HEK293 (cell line): ENCODE measurements around the gene TMEM178A.

Experiments used
- CTCF ChIA-PET: fragments of 350-600 bp; formaldehyde crosslinking; extraction: SDS; loops from one replicate; lab custom pipeline; 2021; ENCODE audit warnings: antibody characterized with exemption; lab: Yijun Ruan, JAX
- POLR2A ChIA-PET: fragments of 300-600 bp; formaldehyde crosslinking; extraction: SDS; loops from one replicate; lab custom pipeline; 2020; ENCODE audit warnings: antibody characterized with exemption, inconsistent platforms; lab: Yijun Ruan, JAX
- H3K27ac ChIP-seq: fragments of 200-500 bp; sonication (Bioruptor generic); 2 replicates; pipeline ENCODE4 v1.5.1; 2014; ENCODE audit warnings: low read depth, low read length, control low read depth, inconsistent platforms; ENCODE audit errors: extremely low read depth
- H3K36me3 ChIP-seq, 2 experiments: fragments of 200-500 bp in 1 of 2; sonication (Bioruptor generic) in 1 of 2; 1 replicate in 1 of 2; 2 replicates in 1 of 2; pipeline ENCODE4 v1.5.1; 2014 to 2017; ENCODE audit warnings: inconsistent platforms in 2 of 2, low read length in 2 of 2; ENCODE audit not compliant: control insufficient read depth in 2 of 2, insufficient read depth in 1 of 2
- H3K4me1 ChIP-seq: fragments of 200-500 bp; sonication (Bioruptor generic); 2 replicates; pipeline ENCODE4 v1.5.1; 2014; ENCODE audit warnings: mild to moderate bottlenecking, low read length, inconsistent platforms; ENCODE audit not compliant: control insufficient read depth, insufficient read depth
- H3K4me3 ChIP-seq: 2 replicates; pipeline ENCODE4 v1.5.1; 2011; ENCODE audit warnings: low read depth, mild to moderate bottlenecking, control low read depth, low read length, moderate library complexity
- H3K9me3 ChIP-seq: fragments of 200-500 bp; sonication (Bioruptor generic); 2 replicates; pipeline ENCODE4 v1.5.1; 2014; ENCODE audit warnings: low read depth, low read length, inconsistent platforms; ENCODE audit not compliant: control insufficient read depth, insufficient read depth
- BCL6B ChIP-seq: fragments of 450-650 bp; formaldehyde crosslinking; IDR thresholded peaks from 2 replicates; pipeline ENCODE4 v1.5.1; 2017; ENCODE audit warnings: missing biosample characterization, missing genetic modification characterization
- IKZF3 ChIP-seq: fragments of 450-650 bp; IDR thresholded peaks from 2 replicates; pipeline ENCODE4 v1.5.0; 2018; ENCODE audit warnings: missing biosample characterization, mild to moderate bottlenecking, missing genetic modification characterization, moderate library complexity
- ZEB2 ChIP-seq: fragments of 450-650 bp; formaldehyde crosslinking; IDR thresholded peaks from 2 replicates; pipeline ENCODE4 v1.5.1; 2016; ENCODE audit warnings: missing biosample characterization, missing genetic modification characterization
- ZFP3 ChIP-seq: fragments of 450-650 bp; formaldehyde crosslinking; IDR thresholded peaks from 2 replicates; pipeline ENCODE4 v1.5.1; 2016; ENCODE audit warnings: low read depth, missing biosample characterization, missing genetic modification characterization
- ZNF138 ChIP-seq: fragments of 450-650 bp; formaldehyde crosslinking; IDR thresholded peaks from 2 replicates; pipeline ENCODE4 v1.5.1; 2016; ENCODE audit warnings: missing biosample characterization, missing genetic modification characterization, borderline replicate concordance
- ZNF148 ChIP-seq: fragments of 450-650 bp; formaldehyde crosslinking; IDR thresholded peaks from 2 replicates; pipeline ENCODE4 v1.5.0; 2017; ENCODE audit warnings: missing biosample characterization, missing genetic modification characterization, borderline replicate concordance
- ZNF155 ChIP-seq: fragments of 450-650 bp; formaldehyde crosslinking; IDR thresholded peaks from 2 replicates; pipeline ENCODE4 v1.5.1; 2016; ENCODE audit warnings: missing biosample characterization, missing genetic modification characterization
- ZNF175 ChIP-seq: fragments of 450-650 bp; formaldehyde crosslinking; IDR thresholded peaks from 2 replicates; pipeline ENCODE4 v1.5.1; 2016; ENCODE audit warnings: missing biosample characterization, missing genetic modification characterization
- ZNF184 ChIP-seq: fragments of 450-650 bp; IDR thresholded peaks from 2 replicates; pipeline ENCODE4 v1.5.1; 2018; ENCODE audit warnings: missing biosample characterization, mild to moderate bottlenecking, missing genetic modification characterization
- ZNF223 ChIP-seq: fragments of 450-650 bp; formaldehyde crosslinking; IDR thresholded peaks from 2 replicates; pipeline ENCODE4 v1.5.1; 2016; ENCODE audit warnings: missing biosample characterization, missing genetic modification characterization
- ZNF23 ChIP-seq: fragments of 450-650 bp; formaldehyde crosslinking; IDR thresholded peaks from 2 replicates; pipeline ENCODE4 v1.5.1; 2016; ENCODE audit warnings: missing biosample characterization, missing genetic modification characterization, borderline replicate concordance
- ZNF274 ChIP-seq, 2 experiments: fragments of 200-500 bp in 1 of 2; fragments of 450-650 bp in 1 of 2; sonication (Bioruptor generic) in 1 of 2; formaldehyde crosslinking in 1 of 2; IDR thresholded peaks; 2 replicates each; pipeline versions ENCODE4 v1.5.1 to v1.6.1; 2014 to 2016; ENCODE audit warnings: borderline replicate concordance in 1 of 2, inconsistent platforms in 1 of 2, low read length in 1 of 2, missing biosample characterization in 1 of 2, missing genetic modification characterization in 1 of 2
- ZNF302 ChIP-seq: fragments of 450-650 bp; formaldehyde crosslinking; IDR thresholded peaks from 2 replicates; pipeline ENCODE4 v1.5.1; 2016; ENCODE audit warnings: missing biosample characterization, missing genetic modification characterization, low read depth
- ZNF324 ChIP-seq: fragments of 450-650 bp; formaldehyde crosslinking; IDR thresholded peaks from 2 replicates; pipeline ENCODE4 v1.5.1; 2016; ENCODE audit warnings: missing biosample characterization, missing genetic modification characterization
- ZNF404 ChIP-seq: fragments of 450-650 bp; formaldehyde crosslinking; IDR thresholded peaks from 2 replicates; pipeline ENCODE4 v1.5.1; 2017; ENCODE audit warnings: missing biosample characterization, missing genetic modification characterization
- ZNF449 ChIP-seq: fragments of 450-650 bp; formaldehyde crosslinking; IDR thresholded peaks from 2 replicates; pipeline ENCODE4 v1.5.1; 2017; ENCODE audit warnings: missing biosample characterization, mild to moderate bottlenecking, missing genetic modification characterization, moderate library complexity
- ZNF473 ChIP-seq: fragments of 450-650 bp; formaldehyde crosslinking; IDR thresholded peaks from 2 replicates; pipeline ENCODE4 v1.5.1; 2017; ENCODE audit warnings: missing biosample characterization, missing genetic modification characterization
- ZNF501 ChIP-seq: fragments of 450-650 bp; formaldehyde crosslinking; IDR thresholded peaks from 2 replicates; pipeline ENCODE4 v1.5.1; 2016; ENCODE audit warnings: missing biosample characterization, missing genetic modification characterization
- ZNF555 ChIP-seq: fragments of 450-650 bp; formaldehyde crosslinking; conservative IDR thresholded peaks from 2 replicates; pipeline ENCODE4 v1.5.1; 2017; ENCODE audit warnings: missing biosample characterization, mild to moderate bottlenecking, missing genetic modification characterization, inconsistent platforms
- ZNF560 ChIP-seq: fragments of 450-650 bp; formaldehyde crosslinking; IDR thresholded peaks from 2 replicates; pipeline ENCODE4 v1.5.1; 2017; ENCODE audit warnings: missing biosample characterization, missing genetic modification characterization, borderline replicate concordance
- ZNF596 ChIP-seq: fragments of 450-650 bp; IDR thresholded peaks from 2 replicates; pipeline ENCODE4 v1.5.0; 2018; ENCODE audit warnings: missing biosample characterization, mild to moderate bottlenecking, missing genetic modification characterization, moderate library complexity
- ZSCAN30 ChIP-seq: fragments of 450-650 bp; IDR thresholded peaks from 2 replicates; pipeline ENCODE4 v1.5.1; 2018; ENCODE audit warnings: missing biosample characterization, mild to moderate bottlenecking, missing genetic modification characterization, moderate library complexity

TMEM178A gene

GRCh38 chr2:39682066-39682692 is 16.5 kb downstream of the TMEM178A start:
- ChIA-PET POLR2A (no interaction called here), CTCF (interaction anchor here (1.0 kb wide), 1 partner anchor 88 kb away, joined by 4 read pairs; no protein-coding TSS in a partner anchor)

GRCh38 chr2:39683022-39683699 is 17.4 kb downstream of the TMEM178A start:
- Histone ChIP-seq H3K4me3 (no peak overlapping the region), H3K27ac (no peak overlapping the region), H3K4me1 (no peaks in the 10 kb centered on the region), H3K36me3 (no peaks in the 10 kb centered on the region), H3K9me3 (no peaks in the 10 kb centered on the region)
- TF ChIP-seq ZSCAN30 (tag by site-specific recombination) = no peak
- TF ChIP-seq ZNF155 = no peak
- no peak for TF ChIP-seq ZNF274 (IDR thresholded peaks at IDR 0.05; ENCODE audit: low read length)
- no peak for TF ChIP-seq ZNF274 (tag by site-specific recombination; IDR thresholded peaks at IDR 0.05; ENCODE audit: borderline replicate concordance)
- no peak for TF ChIP-seq ZFP3 (tag by site-specific recombination)
- no peak for TF ChIP-seq ZNF302 (tag by site-specific recombination)
- CTCF ChIA-PET = interaction anchor here (0.7 to 1.7 kb wide), 4 partner anchors 13 to 188 kb away, joined by 3 to 4 read pairs (median 4); no protein-coding TSS in a partner anchor
- POLR2A ChIA-PET = no interaction called here

More at GRCh38 chr2:39682066-39682692, 16.5 kb downstream of the TMEM178A start:
- Histone ChIP-seq H3K36me3 (no peaks in the 10 kb centered on the region), H3K27ac (no peak overlapping the region), H3K4me3 (no peak overlapping the region), H3K4me1 (no peaks in the 10 kb centered on the region), H3K9me3 (no peaks in the 10 kb centered on the region)
- TF ChIP-seq ZNF449 (tag by site-specific recombination) (no peak), IKZF3 (tag by site-specific recombination) (no peak), ZEB2 (no peak)

- CTCF ChIA-PET = interaction anchor here (1.7 kb wide), 1 partner anchor 189 kb away, joined by 4 read pairs; no protein-coding TSS in a partner anchor
- TF ChIP-seq ZNF404 (tag by site-specific recombination) = no peak
- TF ChIP-seq ZNF324 = no peak
- no peak for TF ChIP-seq ZNF223 (tag by site-specific recombination)
- no peak for TF ChIP-seq ZNF184 (tag by site-specific recombination)
- TF ChIP-seq ZNF175 = no peak
- TF ChIP-seq ZNF555 (tag by site-specific recombination) = no peak
- TF ChIP-seq ZNF473 (tag by site-specific recombination) = no peak
- TF ChIP-seq ZNF596 = no peak
- TF ChIP-seq ZNF501 = no peak
- no peak for TF ChIP-seq ZNF138 (tag by site-specific recombination)
- TF ChIP-seq ZNF560 (tag by site-specific recombination) = no peak
- TF ChIP-seq BCL6B (tag by site-specific recombination) = no peak
- no peak for TF ChIP-seq ZNF302 (tag by site-specific recombination)
- no peak for TF ChIP-seq ZNF148 (tag by site-specific recombination)
- TF ChIP-seq ZNF23 (tag by site-specific recombination) = no peak
Observed at GRCh38 chr2:39684464-39684863, 18.7 kb downstream of the TMEM178A start.

More at GRCh38 chr2:39684464-39684863, 18.7 kb downstream of the TMEM178A start:
- no peaks in the 10 kb centered on the region for H3K4me1 ChIP-seq
- H3K27ac ChIP-seq = no peak overlapping the region
- H3K4me3 ChIP-seq = no peak overlapping the region
- H3K9me3 ChIP-seq = no peaks in the 10 kb centered on the region
- POLR2A ChIA-PET = no interaction called here
- no peaks in the 10 kb centered on the region for H3K36me3 ChIP-seq
